Activated naive CD8-positive, alpha-beta T cell (primary cell): ENCODE measurements around the gene OSTN.
"Not testable (repeated sequence)": the region's sequence is repeated elsewhere in the genome, so short reads cannot be mapped to it uniquely, and the experiment has no call there.

Source experiments
- H3K27ac Mint-ChIP-seq: one replicate; pipeline ENCODE4 v1.8.0; 2021; ENCODE audit warnings: mixed read lengths
- H3K27me3 Mint-ChIP-seq: one replicate; pipeline ENCODE4 v1.8.0; 2021; ENCODE audit warnings: mixed read lengths
- H3K36me3 Mint-ChIP-seq: one replicate; pipeline ENCODE4 v1.8.0; 2021; ENCODE audit warnings: mixed read lengths
- H3K4me1 Mint-ChIP-seq: one replicate; pipeline ENCODE4 v1.8.0; 2021; ENCODE audit warnings: low read depth, mixed read lengths
- H3K4me3 Mint-ChIP-seq: one replicate; pipeline ENCODE4 v1.8.0; 2021; ENCODE audit warnings: mild to moderate bottlenecking, mixed read lengths
- H3K9me3 Mint-ChIP-seq: one replicate; pipeline ENCODE4 v1.8.0; 2021; ENCODE audit warnings: low read depth, mixed read lengths

Gene OSTN

GRCh38 chr3:191244242-191244867 is 45.3 kb downstream of the OSTN start:
- H3K9me3 Mint-ChIP-seq = no peaks in the 10 kb centered on the region
- no peaks in the 10 kb centered on the region for H3K27me3 Mint-ChIP-seq
- no peak overlapping the region for H3K4me3 Mint-ChIP-seq
- no peaks in the 10 kb centered on the region for H3K4me1 Mint-ChIP-seq
- H3K27ac Mint-ChIP-seq = no peak overlapping the region
- no peaks in the 10 kb centered on the region for H3K36me3 Mint-ChIP-seq

GRCh38 chr3:191246034-191246433 is 47.0 kb downstream of the OSTN start:
- not testable (repeated sequence) for H3K4me3 Mint-ChIP-seq, H3K36me3 Mint-ChIP-seq, H3K4me1 Mint-ChIP-seq, H3K27ac Mint-ChIP-seq, H3K27me3 Mint-ChIP-seq, H3K9me3 Mint-ChIP-seq

- H3K9me3 Mint-ChIP-seq = no peaks in the 10 kb centered on the region
- no peaks in the 10 kb centered on the region for H3K4me1 Mint-ChIP-seq
- no peak overlapping the region for H3K27ac Mint-ChIP-seq
- H3K4me3 Mint-ChIP-seq = no peak overlapping the region
- no peaks in the 10 kb centered on the region for H3K27me3 Mint-ChIP-seq
- H3K36me3 Mint-ChIP-seq = no peaks in the 10 kb centered on the region
Measured at GRCh38 chr3:191246630-191247029, 47.6 kb downstream of the OSTN start.

- no peaks in the 10 kb centered on the region for H3K9me3 Mint-ChIP-seq
- no peaks in the 10 kb centered on the region for H3K27me3 Mint-ChIP-seq
- H3K4me3 Mint-ChIP-seq = no peak overlapping the region
- no peaks in the 10 kb centered on the region for H3K4me1 Mint-ChIP-seq
- no peaks in the 10 kb centered on the region for H3K36me3 Mint-ChIP-seq
- no peak overlapping the region for H3K27ac Mint-ChIP-seq
Measured at GRCh38 chr3:191253089-191253799, 54.2 kb downstream of the OSTN start.

- Mint-ChIP-seq H3K27me3 (no peaks in the 10 kb centered on the region), H3K4me1 (no peaks in the 10 kb centered on the region), H3K36me3 (no peaks in the 10 kb centered on the region), H3K4me3 (no peak overlapping the region), H3K9me3 (no peaks in the 10 kb centered on the region), H3K27ac (no peak overlapping the region)
Measured at GRCh38 chr3:191254098-191254873, 55.2 kb downstream of the OSTN start.

GRCh38 chr3:191255156-191255555 is 56.1 kb downstream of the OSTN start:
- H3K27ac Mint-ChIP-seq = no peak overlapping the region
- H3K27me3 Mint-ChIP-seq = no peaks in the 10 kb centered on the region
- no peak overlapping the region for H3K4me3 Mint-ChIP-seq
- H3K9me3 Mint-ChIP-seq = no peaks in the 10 kb centered on the region
- no peaks in the 10 kb centered on the region for H3K4me1 Mint-ChIP-seq
- H3K36me3 Mint-ChIP-seq = no peaks in the 10 kb centered on the region

- Mint-ChIP-seq H3K4me1 (no peaks in the 10 kb centered on the region), H3K27me3 (no peaks in the 10 kb centered on the region), H3K9me3 (no peaks in the 10 kb centered on the region), H3K27ac (no peak overlapping the region), H3K36me3 (no peaks in the 10 kb centered on the region), H3K4me3 (no peak overlapping the region)
Measured at GRCh38 chr3:191256405-191256804, 57.4 kb downstream of the OSTN start.

- no peak overlapping the region for H3K4me3 Mint-ChIP-seq
- no peaks in the 10 kb centered on the region for H3K36me3 Mint-ChIP-seq
- no peaks in the 10 kb centered on the region for H3K4me1 Mint-ChIP-seq
- no peaks in the 10 kb centered on the region for H3K9me3 Mint-ChIP-seq
- no peaks in the 10 kb centered on the region for H3K27me3 Mint-ChIP-seq
- no peak overlapping the region for H3K27ac Mint-ChIP-seq
Measured at GRCh38 chr3:191257286-191257685, 58.2 kb downstream of the OSTN start.

- Mint-ChIP-seq H3K4me3 (no peak overlapping the region), H3K4me1 (no peaks in the 10 kb centered on the region), H3K9me3 (no peaks in the 10 kb centered on the region), H3K36me3 (no peaks in the 10 kb centered on the region), H3K27ac (no peak overlapping the region), H3K27me3 (no peaks in the 10 kb centered on the region)
Measured at GRCh38 chr3:191259486-191259885, 60.4 kb downstream of the OSTN start.

GRCh38 chr3:191260431-191261303 is 61.6 kb downstream of the OSTN start:
- no peak overlapping the region for H3K27ac Mint-ChIP-seq
- H3K4me1 Mint-ChIP-seq = no peaks in the 10 kb centered on the region
- H3K27me3 Mint-ChIP-seq = no peaks in the 10 kb centered on the region
- no peaks in the 10 kb centered on the region for H3K9me3 Mint-ChIP-seq
- H3K36me3 Mint-ChIP-seq = no peaks in the 10 kb centered on the region
- H3K4me3 Mint-ChIP-seq = no peak overlapping the region

GRCh38 chr3:191261304-191261638 is 62.2 kb downstream of the OSTN start:
- Mint-ChIP-seq H3K4me1 (no peaks in the 10 kb centered on the region), H3K9me3 (no peaks in the 10 kb centered on the region), H3K4me3 (no peak overlapping the region), H3K27ac (no peak overlapping the region), H3K36me3 (no peaks in the 10 kb centered on the region), H3K27me3 (no peaks in the 10 kb centered on the region)

GRCh38 chr3:191262650-191263049 is 63.6 kb downstream of the OSTN start:
- Mint-ChIP-seq H3K27me3 (no peaks in the 10 kb centered on the region), H3K27ac (no peak overlapping the region), H3K4me3 (no peak overlapping the region), H3K36me3 (no peaks in the 10 kb centered on the region), H3K4me1 (no peaks in the 10 kb centered on the region), H3K9me3 (peaks cover 4% of the 10 kb centered on the region)

GRCh38 chr3:191263365-191263764 is 64.3 kb downstream of the OSTN start:
- H3K9me3 Mint-ChIP-seq = peaks cover 4% of the 10 kb centered on the region
- no peaks in the 10 kb centered on the region for H3K27me3 Mint-ChIP-seq
- H3K36me3 Mint-ChIP-seq = no peaks in the 10 kb centered on the region
- no peak overlapping the region for H3K4me3 Mint-ChIP-seq
- no peaks in the 10 kb centered on the region for H3K4me1 Mint-ChIP-seq
- no peak overlapping the region for H3K27ac Mint-ChIP-seq

GRCh38 chr3:191263850-191264249 is 64.8 kb downstream of the OSTN start:
- H3K4me1 Mint-ChIP-seq = no peaks in the 10 kb centered on the region
- no peak overlapping the region for H3K27ac Mint-ChIP-seq
- no peaks in the 10 kb centered on the region for H3K27me3 Mint-ChIP-seq
- H3K9me3 Mint-ChIP-seq = peaks cover 4% of the 10 kb centered on the region
- H3K36me3 Mint-ChIP-seq = no peaks in the 10 kb centered on the region
- H3K4me3 Mint-ChIP-seq = no peak overlapping the region

GRCh38 chr3:191268737-191269136 is 69.7 kb downstream of the OSTN start:
- Mint-ChIP-seq H3K27ac (no peak overlapping the region), H3K36me3 (no peaks in the 10 kb centered on the region), H3K9me3 (peaks cover 4% of the 10 kb centered on the region), H3K4me3 (no peak overlapping the region), H3K4me1 (no peaks in the 10 kb centered on the region), H3K27me3 (no peaks in the 10 kb centered on the region)
